K562 (cell line): ENCODE measurements around the gene UPK2. TPM values are rescaled to one million over a fixed set of nuclear protein-coding genes. Genes with fewer than 3 reads are reported as not detected.

Experiments used
- ATAC-seq: fragments of 200-7000 bp; cut with Tn5 transposase; 3 replicates; pipeline ENCODE4 v1.9.1; 2020; ENCODE audit warnings: moderate library complexity
- BruUV-seq: library from RNA; stranded (reverse); fragments of 400-500 nt; replicated peaks from 2 replicates; lab custom pipeline; 2021; lab: Mats Ljungman, UMichigan
- CTCF ChIA-PET: fragments of 300-600 bp; formaldehyde crosslinking; extraction: SDS; loops from one replicate; lab custom pipeline; 2021; ENCODE audit warnings: low intra/inter-chr PET ratio; lab: Yijun Ruan, JAX
- POLR2A ChIA-PET: fragments of 300-600, 350-650 bp; sonication (Branson Sonifier 250); formaldehyde crosslinking; extraction: SDS; loops from one replicate; lab custom pipeline; 2021; ENCODE audit warnings: antibody characterized with exemption, inconsistent platforms; lab: Yijun Ruan, JAX
- DNase-seq, 4 experiments: peaks; one replicate each; pipeline versions ENCODE4 v3.0.0 to v3.0.0-alpha.2; 2011 to 2018; ENCODE audit warnings: low spot score in 3 of 4, mixed read lengths in 3 of 4; ENCODE audit errors: extremely low read depth in 1 of 4
- FAIRE-seq: peaks from 2 replicates; lab custom pipeline; 2011; peaks lifted over from hg19 to GRCh38; lab: Jason Lieb, UNC
- H2AFZ ChIP-seq: 2 replicates; pipeline ENCODE4 v1.6.0; 2011; ENCODE audit warnings: low read depth, low read length, control low read depth, inconsistent platforms
- H3K27ac ChIP-seq: fragments of 200-600 bp; 3 replicates; pipeline ENCODE4 v1.8.0; 2011; ENCODE audit warnings: low read depth, mild to moderate bottlenecking, control low read depth, inconsistent platforms, low read length, moderate library complexity, mixed read lengths; ENCODE audit errors: extremely low read depth
- H3K27me3 ChIP-seq, 2 experiments: fragments of 300-600 bp in 1 of 2; 2 replicates in 1 of 2; 3 replicates in 1 of 2; pipeline versions ENCODE4 v1.6.0 to v1.8.0; 2011; ENCODE audit warnings: inconsistent platforms in 2 of 2, low read length in 2 of 2, mild to moderate bottlenecking in 1 of 2, mixed read lengths in 1 of 2, moderate library complexity in 1 of 2; ENCODE audit not compliant: control insufficient read depth in 2 of 2, insufficient read depth in 2 of 2
- H3K36me3 ChIP-seq: fragments of 300-600 bp; 3 replicates; pipeline ENCODE4 v1.8.0; 2011; ENCODE audit warnings: mild to moderate bottlenecking, low read length, inconsistent platforms; ENCODE audit not compliant: control insufficient read depth, insufficient read depth
- H3K4me1 ChIP-seq, 2 experiments: fragments of 200-600 bp in 1 of 2; replicated peaks in 1 of 2; 2 replicates in 1 of 2; 3 replicates in 1 of 2; pipeline versions ENCODE4 v1.5.1 to v1.8.0; 2011; ENCODE audit warnings: inconsistent platforms in 2 of 2, low read length in 2 of 2, mild to moderate bottlenecking in 1 of 2, mixed read lengths in 1 of 2, moderate library complexity in 1 of 2; ENCODE audit not compliant: control insufficient read depth in 2 of 2, insufficient read depth in 2 of 2
- H3K4me2 ChIP-seq: 2 replicates; pipeline ENCODE4 v1.6.1; 2011; ENCODE audit warnings: low read length, control low read depth, inconsistent platforms, mixed read lengths; ENCODE audit not compliant: insufficient read depth
- H3K4me3 ChIP-seq: fragments of 200-600 bp; sonication (generic), shearing (Covaris generic); 2 replicates; pipeline ENCODE4 v1.5.1; 2016; ENCODE audit warnings: control low read depth, inconsistent platforms
- H3K79me2 ChIP-seq: fragments of 200-600 bp; 3 replicates; pipeline ENCODE4 v1.8.0; 2011; ENCODE audit warnings: low read length, inconsistent platforms; ENCODE audit not compliant: control insufficient read depth, insufficient read depth
- H3K9ac ChIP-seq, 2 experiments: 2 replicates each; pipeline versions ENCODE4 v1.6.0 to v1.6.1; 2011; ENCODE audit warnings: low read depth in 2 of 2, low read length in 2 of 2, control low read depth in 1 of 2, inconsistent platforms in 1 of 2, mild to moderate bottlenecking in 1 of 2, mixed read lengths in 1 of 2; ENCODE audit not compliant: insufficient read depth in 1 of 2
- H3K9me1 ChIP-seq: one replicate; pipeline ENCODE4 v1.6.0; 2011; ENCODE audit warnings: inconsistent platforms, mild to moderate bottlenecking, low read length, moderate library complexity; ENCODE audit not compliant: control insufficient read depth, insufficient read depth
- H3K9me3 ChIP-seq: replicated peaks from 2 replicates; pipeline ENCODE4 v1.5.1; 2011; ENCODE audit warnings: low read depth, low read length, inconsistent platforms; ENCODE audit not compliant: control insufficient read depth, insufficient read depth
- H4K20me1 ChIP-seq: replicated peaks from 2 replicates; pipeline ENCODE4 v1.6.1; 2011; ENCODE audit warnings: low read length, inconsistent platforms, mixed read lengths; ENCODE audit not compliant: control insufficient read depth, insufficient read depth
- ATF3 ChIP-seq, 2 experiments: fragments of 450-650 bp in 1 of 2; sonication (generic) in 1 of 2; formaldehyde crosslinking in 1 of 2; IDR thresholded peaks in 1 of 2; conservative IDR thresholded peaks in 1 of 2; 2 replicates each; pipeline versions ENCODE4 v1.6.1 to v1.8.1; 2016 to 2023; ENCODE audit warnings: mild to moderate bottlenecking in 2 of 2, moderate library complexity in 2 of 2, inconsistent platforms in 1 of 2, missing genetic modification reagents in 1 of 2
- BRF2 ChIP-seq: IDR thresholded peaks from 3 replicates; pipeline ENCODE4 v1.6.1; 2011; ENCODE audit warnings: borderline replicate concordance, mild to moderate bottlenecking; ENCODE audit not compliant: insufficient read length, insufficient read depth
- CEBPG ChIP-seq, 3 experiments: fragments of 200-800 bp in 1 of 3; sonication (Bioruptor generic) in 1 of 3; sonication (generic) in 1 of 3; formaldehyde crosslinking in 1 of 3; IDR thresholded peaks in 2 of 3; conservative IDR thresholded peaks in 1 of 3; 2 replicates each; pipeline versions ENCODE4 v1.6.1 to v1.8.0; 2016 to 2022; ENCODE audit warnings: missing compliant biosample characterization in 2 of 3, missing genetic modification characterization in 2 of 3, mild to moderate bottlenecking in 1 of 3, missing genetic modification reagents in 1 of 3
- CGGBP1 ChIP-seq: fragments of 250-450 bp; sonication (Bioruptor Pico); IDR thresholded peaks from 2 replicates; pipeline ENCODE4 v1.9.0; 2021; ENCODE audit warnings: mild to moderate bottlenecking
- CREBBP ChIP-seq: IDR thresholded peaks from one replicate; pipeline ENCODE4 v1.6.1; 2012; ENCODE audit warnings: low read depth, mild to moderate bottlenecking, control low read depth, inconsistent platforms, low read length
- DPF2 ChIP-seq: fragments of 450-650 bp; IDR thresholded peaks from 2 replicates; pipeline ENCODE4 v1.6.1; 2016
- ELF1 ChIP-seq: fragments of 200-800 bp; sonication (Bioruptor generic); IDR thresholded peaks from 2 replicates; pipeline ENCODE4 v1.6.1; 2016; ENCODE audit warnings: missing genetic modification characterization, missing compliant biosample characterization
- GATA2 ChIP-seq: sonication (generic); formaldehyde crosslinking; IDR thresholded peaks from 2 replicates; pipeline ENCODE4 v1.4.0; 2020; ENCODE audit warnings: mild to moderate bottlenecking, missing genetic modification reagents
- GATAD2B ChIP-seq: fragments of 450-650 bp; IDR thresholded peaks from 2 replicates; pipeline ENCODE4 v1.6.1; 2017; ENCODE audit warnings: mild to moderate bottlenecking, borderline replicate concordance
- HLTF ChIP-seq: fragments of 450-650 bp; IDR thresholded peaks from 2 replicates; pipeline ENCODE4 v1.6.1; 2016
- JUN ChIP-seq, 2 experiments: sonication (generic) in 1 of 2; formaldehyde crosslinking in 1 of 2; IDR thresholded peaks; 2 replicates each; pipeline versions ENCODE4 v1.6.1 to v1.8.0; 2012 to 2022; ENCODE audit warnings: borderline replicate concordance in 2 of 2, mild to moderate bottlenecking in 2 of 2, improper control_type of control experiment in 1 of 2, low read depth in 1 of 2, low read length in 1 of 2, missing genetic modification reagents in 1 of 2
- LEF1 ChIP-seq: fragments of 450-650 bp; IDR thresholded peaks from 2 replicates; pipeline ENCODE4 v1.6.1; 2016; ENCODE audit warnings: mild to moderate bottlenecking
- MTA2 ChIP-seq: fragments of 450-650 bp; IDR thresholded peaks from 2 replicates; pipeline ENCODE4 v1.6.1; 2016; ENCODE audit warnings: low read depth
- MYNN ChIP-seq, 2 experiments: sonication (generic); formaldehyde crosslinking in 1 of 2; IDR thresholded peaks; 2 replicates each; pipeline versions ENCODE4 v1.5.0 to v1.6.1; 2016 to 2020; ENCODE audit warnings: antibody characterized with exemption in 1 of 2, missing genetic modification reagents in 1 of 2
- SMAD1 ChIP-seq: fragments of 150-350 bp; IDR thresholded peaks from 2 replicates; pipeline ENCODE4 v1.6.1; 2014; ENCODE audit warnings: low read length, low read depth; ENCODE audit not compliant: partially characterized antibody
- TBP ChIP-seq: optimal IDR thresholded peaks from 2 replicates; pipeline ENCODE3; 2011; ENCODE audit warnings: low read depth, low read length, improper control_type of control experiment
- ZKSCAN1 ChIP-seq: fragments of 150-350 bp; IDR thresholded peaks from 2 replicates; pipeline ENCODE4 v1.6.1; 2016; ENCODE audit warnings: low read depth, low read length
- WGBS: fragments of 100-300 bp; shearing (Covaris generic); methylation state at CpG from one replicate; pipeline ENCODE4 v1.1.6; 2016; ENCODE audit warnings: low coverage, mixed read lengths; ENCODE audit not compliant: insufficient coverage; ENCODE audit errors: missing lambda C conversion rate; 5-methylcytosine and 5-hydroxymethylcytosine counted together
- in situ Hi-C: fragments of 300-500 bp; cut with MboI; formaldehyde crosslinking; loops from 4 replicates; pipeline ENCODE4 v1.15.0; 2018; ENCODE audit warnings: inconsistent platforms, mixed read lengths
- intact Hi-C: fragments of 100-400 bp; cut with micrococcal nuclease; formaldehyde crosslinking; loops from 2 replicates; pipeline ENCODE4 v1.14.2; 2022
- polyA plus RNA-seq, 8 experiments: library from polyadenylated mRNA; depleted of rRNA in 4 of 8; stranded (reverse) in 5 of 8; unstranded in 3 of 8; fragments of >200 nt; fragmentation: Nextera tagmentation in 2 of 8; fragmentation: Illumina TruSeq in 1 of 8; extraction: Ambion mirVana in 2 of 8; extraction: Trizol in 1 of 8; gene quantifications; 2 replicates each; pipeline versions ENCODE4 v1.2.1 to v1.2.3, GENCODE V29; 2011 to 2014; ENCODE audit warnings: inconsistent platforms in 1 of 8, missing spikeins in 1 of 8
- total RNA-seq, 7 experiments: library from RNA; depleted of rRNA in 6 of 7; stranded (reverse); fragments of >200 nt in 6 of 7; fragmentation: Illumina TruSeq in 2 of 7; extraction: Trizol in 2 of 7; gene quantifications; 2 replicates each; pipeline versions ENCODE4 v1.2.1 to v1.2.3, GENCODE V29; 2011 to 2021; ENCODE audit warnings: low replicate concordance in 1 of 7

UPK2 gene
- total and polyA plus RNA-seq, 9 of the 15 experiments (the other 6 are each of a cell fraction or from before 2014, with no cell fraction given) = not detected

- Histone ChIP-seq H3K4me1 (peaks cover 24 to 67% of the 10 kb centered on the region in 2 experiments), H3K9me1 (no peaks in the 10 kb centered on the region), H2AFZ (peak overlapping the region; percentile 96), H3K9me3 (no peaks in the 10 kb centered on the region), H4K20me1 (no peaks in the 10 kb centered on the region), H3K4me3 (peak overlapping the region; percentile 64; the same call in 1 of the 2 replicates), H3K79me2 (peaks cover 27% of the 10 kb centered on the region), H3K27ac (peak overlapping the region; percentile 15; the same call in 1 of the 3 replicates), H3K36me3 (no peaks in the 10 kb centered on the region), H3K4me2 (peak overlapping the region; percentile 91), H3K9ac (peak overlapping the region; percentile 68 to 91)
- DNase-seq (no peak), FAIRE-seq (no peak), ATAC-seq (no peak)
- WGBS = 7% methylated on average over 7 of the region's 7 CpGs
- no TSS peak for BruUV-seq
- intact Hi-C loops (loop anchor here (1.0 to 5.0 kb wide), 5 partner anchors 20 to 395 kb away; partner anchors contain the start of gene UPK2), in situ Hi-C loops (no loop called here)
- CTCF ChIA-PET = interaction anchor here (0.6 to 3.8 kb wide), 4 partner anchors 19 to 268 kb away, joined by 3 to 18 read pairs (median 8); no protein-coding TSS in a partner anchor
- TF ChIP-seq JUN (IDR thresholded peaks at IDR 0.05; ENCODE audit: borderline replicate concordance, low read depth, low read length) (0 out of 2 replicates have a peak, but pooled peaks have one; percentile 72), JUN (CRISPR knock-in tag; IDR thresholded peaks at IDR 0.05; ENCODE audit: borderline replicate concordance) (no peak), TBP (peak; percentile 8), ZKSCAN1 (peak; percentile 83), GATA2 (CRISPR knock-in tag) (no peak), LEF1 (no peak), ELF1 (tag) (0 out of 2 replicates have a peak, but pooled peaks have one; percentile 2), DPF2 (0 out of 2 replicates have a peak, but pooled peaks have one; percentile 10), BRF2 (no peak), CEBPG (CRISPR knock-in tag; IDR thresholded peaks at IDR 0.05) (no peak), CEBPG (tag; conservative IDR thresholded peaks at IDR 0.05 in 1 of 2, IDR thresholded peaks at IDR 0.05 in 1 of 2) (no peak), ATF3 (IDR thresholded peaks at IDR 0.05) (0 out of 2 replicates have a peak, but pooled peaks have one; percentile 67), ATF3 (CRISPR knock-in tag; conservative IDR thresholded peaks at IDR 0.05) (no peak), GATAD2B (0 out of 2 replicates have a peak, but pooled peaks have one; percentile 31), HLTF (no peak), MTA2 (0 out of 2 replicates have a peak, but pooled peaks have one; percentile 1), CGGBP1 (no peak), SMAD1 (peak; percentile 9), CREBBP (no peak), MYNN (IDR thresholded peaks at IDR 0.05) (peak; percentile 98), MYNN (CRISPR knock-in tag; IDR thresholded peaks at IDR 0.05) (peak; percentile 84)
- TF ChIP-seq, all 486 proteins: peak for 10
- H3K27me3 ChIP-seq = no peaks in the 10 kb centered on the region
- POLR2A ChIA-PET = interaction anchor here (0.5 to 1.3 kb wide), 4 partner anchors 17 to 385 kb away, joined by 3 to 5 read pairs (median 3); no protein-coding TSS in a partner anchor
These were observed 28.5 kb upstream of the UPK2 start for GRCh38 chr11:118927554-118928100.
